K562 (cell line): ENCODE measurements around the gene EXOC7. TPM values are rescaled to one million over a fixed set of nuclear protein-coding genes. Genes with fewer than 3 reads are reported as not detected.

Experiments used
- ATAC-seq: fragments of 200-7000 bp; cut with Tn5 transposase; 3 replicates; pipeline ENCODE4 v1.9.1; 2020; ENCODE audit warnings: moderate library complexity
- BruUV-seq: library from RNA; stranded (reverse); fragments of 400-500 nt; replicated peaks from 2 replicates; lab custom pipeline; 2021; lab: Mats Ljungman, UMichigan
- CTCF ChIA-PET: fragments of 300-600 bp; formaldehyde crosslinking; extraction: SDS; loops from one replicate; lab custom pipeline; 2021; ENCODE audit warnings: low intra/inter-chr PET ratio; lab: Yijun Ruan, JAX
- POLR2A ChIA-PET: fragments of 300-600, 350-650 bp; sonication (Branson Sonifier 250); formaldehyde crosslinking; extraction: SDS; loops from one replicate; lab custom pipeline; 2021; ENCODE audit warnings: antibody characterized with exemption, inconsistent platforms; lab: Yijun Ruan, JAX
- DNase-seq, 4 experiments: peaks; one replicate each; pipeline versions ENCODE4 v3.0.0 to v3.0.0-alpha.2; 2011 to 2018; ENCODE audit warnings: low spot score in 3 of 4, mixed read lengths in 3 of 4; ENCODE audit errors: extremely low read depth in 1 of 4
- FAIRE-seq: peaks from 2 replicates; lab custom pipeline; 2011; peaks lifted over from hg19 to GRCh38; lab: Jason Lieb, UNC
- H2AFZ ChIP-seq: 2 replicates; pipeline ENCODE4 v1.6.0; 2011; ENCODE audit warnings: low read depth, low read length, control low read depth, inconsistent platforms
- H3K27ac ChIP-seq: fragments of 200-600 bp; 3 replicates; pipeline ENCODE4 v1.8.0; 2011; ENCODE audit warnings: low read depth, mild to moderate bottlenecking, control low read depth, inconsistent platforms, low read length, moderate library complexity, mixed read lengths; ENCODE audit errors: extremely low read depth
- H3K27me3 ChIP-seq, 2 experiments: fragments of 300-600 bp in 1 of 2; 2 replicates in 1 of 2; 3 replicates in 1 of 2; pipeline versions ENCODE4 v1.6.0 to v1.8.0; 2011; ENCODE audit warnings: inconsistent platforms in 2 of 2, low read length in 2 of 2, mild to moderate bottlenecking in 1 of 2, mixed read lengths in 1 of 2, moderate library complexity in 1 of 2; ENCODE audit not compliant: control insufficient read depth in 2 of 2, insufficient read depth in 2 of 2
- H3K36me3 ChIP-seq: fragments of 300-600 bp; 3 replicates; pipeline ENCODE4 v1.8.0; 2011; ENCODE audit warnings: mild to moderate bottlenecking, low read length, inconsistent platforms; ENCODE audit not compliant: control insufficient read depth, insufficient read depth
- H3K4me1 ChIP-seq, 2 experiments: fragments of 200-600 bp in 1 of 2; replicated peaks in 1 of 2; 2 replicates in 1 of 2; 3 replicates in 1 of 2; pipeline versions ENCODE4 v1.5.1 to v1.8.0; 2011; ENCODE audit warnings: inconsistent platforms in 2 of 2, low read length in 2 of 2, mild to moderate bottlenecking in 1 of 2, mixed read lengths in 1 of 2, moderate library complexity in 1 of 2; ENCODE audit not compliant: control insufficient read depth in 2 of 2, insufficient read depth in 2 of 2
- H3K4me2 ChIP-seq: 2 replicates; pipeline ENCODE4 v1.6.1; 2011; ENCODE audit warnings: low read length, control low read depth, inconsistent platforms, mixed read lengths; ENCODE audit not compliant: insufficient read depth
- H3K4me3 ChIP-seq: fragments of 200-600 bp; sonication (generic), shearing (Covaris generic); 2 replicates; pipeline ENCODE4 v1.5.1; 2016; ENCODE audit warnings: control low read depth, inconsistent platforms
- H3K79me2 ChIP-seq: fragments of 200-600 bp; 3 replicates; pipeline ENCODE4 v1.8.0; 2011; ENCODE audit warnings: low read length, inconsistent platforms; ENCODE audit not compliant: control insufficient read depth, insufficient read depth
- H3K9ac ChIP-seq, 2 experiments: 2 replicates each; pipeline versions ENCODE4 v1.6.0 to v1.6.1; 2011; ENCODE audit warnings: low read depth in 2 of 2, low read length in 2 of 2, control low read depth in 1 of 2, inconsistent platforms in 1 of 2, mild to moderate bottlenecking in 1 of 2, mixed read lengths in 1 of 2; ENCODE audit not compliant: insufficient read depth in 1 of 2
- H3K9me1 ChIP-seq: one replicate; pipeline ENCODE4 v1.6.0; 2011; ENCODE audit warnings: inconsistent platforms, mild to moderate bottlenecking, low read length, moderate library complexity; ENCODE audit not compliant: control insufficient read depth, insufficient read depth
- H3K9me3 ChIP-seq: replicated peaks from 2 replicates; pipeline ENCODE4 v1.5.1; 2011; ENCODE audit warnings: low read depth, low read length, inconsistent platforms; ENCODE audit not compliant: control insufficient read depth, insufficient read depth
- H4K20me1 ChIP-seq: replicated peaks from 2 replicates; pipeline ENCODE4 v1.6.1; 2011; ENCODE audit warnings: low read length, inconsistent platforms, mixed read lengths; ENCODE audit not compliant: control insufficient read depth, insufficient read depth
- KLF1 ChIP-seq: fragments of 450-650 bp; IDR thresholded peaks from 2 replicates; pipeline ENCODE4 v1.6.1; 2016; ENCODE audit warnings: missing genetic modification characterization, missing compliant biosample characterization
- NFATC3 ChIP-seq: fragments of 450-650 bp; IDR thresholded peaks from 2 replicates; pipeline ENCODE4 v1.6.1; 2017; ENCODE audit warnings: mild to moderate bottlenecking
- NFIC ChIP-seq: fragments of 450-650 bp; IDR thresholded peaks from 2 replicates; pipeline ENCODE4 v1.6.1; 2017; ENCODE audit warnings: mild to moderate bottlenecking, inconsistent platforms
- SMAD4 ChIP-seq: fragments of 250-450 bp; sonication (Bioruptor Pico); conservative IDR thresholded peaks from 2 replicates; pipeline ENCODE4 v1.8.0; 2021; ENCODE audit warnings: inconsistent platforms, mild to moderate bottlenecking, moderate library complexity
- ZFP91 ChIP-seq: sonication (generic); formaldehyde crosslinking; IDR thresholded peaks from 2 replicates; pipeline ENCODE4 v1.8.0; 2022; ENCODE audit warnings: mild to moderate bottlenecking, missing genetic modification reagents
- ZMIZ1 ChIP-seq, 2 experiments: fragments of 150-350 bp in 1 of 2; IDR thresholded peaks; 2 replicates each; pipeline ENCODE4 v1.6.1; 2012 to 2016; ENCODE audit warnings: low read depth in 2 of 2, low read length in 2 of 2, mild to moderate bottlenecking in 1 of 2, moderate library complexity in 1 of 2
- ZNF609 ChIP-seq: sonication (generic); formaldehyde crosslinking; IDR thresholded peaks from 2 replicates; pipeline ENCODE4 v1.8.1; 2023; ENCODE audit warnings: missing genetic modification reagents, mild to moderate bottlenecking, borderline replicate concordance
- ZNF780A ChIP-seq: fragments of 250-450 bp; sonication (Bioruptor Pico); IDR thresholded peaks from 2 replicates; pipeline ENCODE4 v1.5.0; 2021; ENCODE audit warnings: mild to moderate bottlenecking
- WGBS: fragments of 100-300 bp; shearing (Covaris generic); methylation state at CpG from one replicate; pipeline ENCODE4 v1.1.6; 2016; ENCODE audit warnings: low coverage, mixed read lengths; ENCODE audit not compliant: insufficient coverage; ENCODE audit errors: missing lambda C conversion rate; 5-methylcytosine and 5-hydroxymethylcytosine counted together
- in situ Hi-C: fragments of 300-500 bp; cut with MboI; formaldehyde crosslinking; loops from 4 replicates; pipeline ENCODE4 v1.15.0; 2018; ENCODE audit warnings: inconsistent platforms, mixed read lengths
- intact Hi-C: fragments of 100-400 bp; cut with micrococcal nuclease; formaldehyde crosslinking; loops from 2 replicates; pipeline ENCODE4 v1.14.2; 2022
- polyA plus RNA-seq, 8 experiments: library from polyadenylated mRNA; depleted of rRNA in 4 of 8; stranded (reverse) in 5 of 8; unstranded in 3 of 8; fragments of >200 nt; fragmentation: Nextera tagmentation in 2 of 8; fragmentation: Illumina TruSeq in 1 of 8; extraction: Ambion mirVana in 2 of 8; extraction: Trizol in 1 of 8; gene quantifications; 2 replicates each; pipeline versions ENCODE4 v1.2.1 to v1.2.3, GENCODE V29; 2011 to 2014; ENCODE audit warnings: inconsistent platforms in 1 of 8, missing spikeins in 1 of 8
- total RNA-seq, 7 experiments: library from RNA; depleted of rRNA in 6 of 7; stranded (reverse); fragments of >200 nt in 6 of 7; fragmentation: Illumina TruSeq in 2 of 7; extraction: Trizol in 2 of 7; gene quantifications; 2 replicates each; pipeline versions ENCODE4 v1.2.1 to v1.2.3, GENCODE V29; 2011 to 2021; ENCODE audit warnings: low replicate concordance in 1 of 7

The EXOC7 gene
- total and polyA plus RNA-seq, 9 of the 15 experiments (the other 6 are each of a cell fraction or from before 2014, with no cell fraction given): 18.6 to 57.0 (median 35.0) TPM

- no peak overlapping the region for H3K4me3 ChIP-seq
- no peak overlapping the region for H3K9ac ChIP-seq
- DNase-seq (no peak), ATAC-seq (no peak), FAIRE-seq (no peak)
- ChIA-PET POLR2A (interaction anchor here (0.7 to 2.9 kb wide), 3 partner anchors 8 to 375 kb away, joined by 5 to 14 read pairs (median 7); partner anchors contain the start of gene SRP68), CTCF (no interaction called here)
- no peak for TF ChIP-seq ZNF609 (CRISPR knock-in tag)
- no peak for TF ChIP-seq ZNF780A (CRISPR knock-in tag)
- TF ChIP-seq ZFP91 (CRISPR knock-in tag): no peak
- no peak for TF ChIP-seq ZMIZ1 (IDR thresholded peaks at IDR 0.05; ENCODE audit: low read depth in 2 of 2, low read length in 2 of 2)
- TF ChIP-seq NFATC3: no peak
- no peak for TF ChIP-seq NFIC
- TF ChIP-seq KLF1 (tag): no peak
- no peak for TF ChIP-seq SMAD4 (CRISPR knock-in tag)
- H3K79me2 ChIP-seq: peaks cover 8% of the 10 kb centered on the region
- no TSS peak for BruUV-seq
- no peaks in the 10 kb centered on the region for H3K9me3 ChIP-seq
- no peaks in the 10 kb centered on the region for H3K4me1 ChIP-seq
- intact Hi-C loops: no loop called here
- in situ Hi-C loops: no loop called here
- H2AFZ ChIP-seq: no peak overlapping the region
- no peaks in the 10 kb centered on the region for H3K27me3 ChIP-seq
- H3K9me1 ChIP-seq: peaks cover 5% of the 10 kb centered on the region
- WGBS: 93% methylated on average over 15 of the region's 15 CpGs
- no peak overlapping the region for H3K27ac ChIP-seq
- no peaks in the 10 kb centered on the region for H4K20me1 ChIP-seq
- no peak overlapping the region for H3K4me2 ChIP-seq
- peaks cover 90% of the 10 kb centered on the region for H3K36me3 ChIP-seq
Observed at GRCh38 chr17:76063875-76064546, 39.6 kb downstream of the EXOC7 start.
